LNCaP clone FGC (cell line): ENCODE data around the gene FLOT1.

Source experiments
- DNase-seq: peaks from one replicate; pipeline ENCODE4 v3.0.0-alpha.2; 2011; ENCODE audit warnings: low read depth
- H3K4me3 ChIP-seq: 2 replicates; pipeline ENCODE4 v1.5.1; 2011; ENCODE audit warnings: mild to moderate bottlenecking, low read depth, low read length, control low read depth
- CTCF ChIP-seq: IDR thresholded peaks from 2 replicates; pipeline ENCODE4 v1.5.1; 2012; ENCODE audit warnings: mild to moderate bottlenecking; ENCODE audit not compliant: control insufficient read depth, insufficient read depth; ENCODE audit errors: extremely low read depth

The FLOT1 gene

DNA sequence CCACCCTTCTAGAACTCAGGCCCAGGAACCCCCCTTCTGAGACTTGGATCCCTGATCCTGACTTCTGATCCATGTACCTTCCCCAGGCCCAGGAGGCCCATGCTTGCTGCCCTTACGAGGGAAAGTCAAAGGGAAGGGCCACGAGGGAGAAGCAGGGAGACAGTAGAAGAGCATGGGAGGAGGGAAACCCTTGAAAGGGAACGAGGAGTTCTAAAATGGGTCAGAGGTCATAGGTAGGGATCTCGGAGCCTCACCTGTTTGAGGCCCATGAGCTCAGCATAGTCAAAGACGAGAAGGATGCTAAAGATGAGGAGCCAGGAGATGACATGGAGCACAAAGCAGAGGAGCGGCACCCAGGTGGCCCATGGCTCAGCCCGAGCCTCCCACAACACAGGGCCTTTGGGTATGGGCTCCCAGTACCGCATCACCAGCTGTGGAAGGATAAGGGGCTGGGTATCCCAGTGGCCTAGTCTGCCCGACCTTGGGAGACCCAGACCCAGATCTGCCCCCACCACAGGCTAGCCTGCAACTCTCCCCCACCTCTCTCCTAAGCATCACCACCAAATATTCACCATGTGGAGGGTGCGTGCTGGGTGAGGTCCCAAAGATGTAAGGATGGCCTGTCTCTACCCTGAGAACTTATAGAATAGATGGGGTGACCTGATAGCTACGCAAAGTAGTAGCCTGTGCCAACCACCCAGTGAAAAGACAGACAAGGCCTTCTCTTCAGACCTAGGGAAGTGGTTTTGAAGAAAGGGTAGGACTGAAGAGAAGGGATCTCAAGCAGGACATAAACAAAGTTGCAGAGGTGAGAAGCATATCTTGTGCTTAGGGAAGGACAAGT is 53.2 kb downstream of the FLOT1 start:
- no peak for TF ChIP-seq CTCF
- no peak overlapping the region for H3K4me3 ChIP-seq
- no peak for DNase-seq

DNA sequence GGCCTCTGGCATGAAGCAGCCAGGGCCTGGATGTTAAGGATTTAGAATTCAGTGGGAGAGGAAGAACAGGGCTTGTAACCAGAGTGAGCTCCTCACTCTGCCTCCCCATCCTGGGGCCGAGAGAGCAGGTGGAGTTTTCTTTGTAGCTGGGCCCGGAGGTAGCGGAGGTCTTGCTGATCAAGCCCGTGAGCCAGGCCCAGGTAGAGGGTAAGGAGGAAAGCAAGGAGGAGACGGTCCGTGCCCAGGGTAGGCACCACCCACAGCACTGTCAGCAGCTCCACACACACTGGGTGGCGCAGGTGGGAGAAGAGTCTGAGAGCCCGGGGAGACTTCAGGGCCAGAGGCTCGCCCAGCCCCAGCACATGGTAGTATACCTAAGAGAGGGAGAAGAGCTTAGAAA is 53.9 kb downstream of the FLOT1 start:
- no peak for DNase-seq
- H3K4me3 ChIP-seq, result no peak overlapping the region
- no peak for TF ChIP-seq CTCF

GRCh38 chr6:30687659-30688431 is 54.6 kb downstream of the FLOT1 start:
- H3K4me3 ChIP-seq, result peak overlapping the region; percentile 71
- no peak for DNase-seq

GRCh38 chr6:30686908-30687658 is 55.4 kb downstream of the FLOT1 start:
- H3K4me3 ChIP-seq, result peak overlapping the region; percentile 71
- DNase-seq, result no peak
- no peak for TF ChIP-seq CTCF

More at GRCh38 chr6:30687659-30688431, 54.6 kb downstream of the FLOT1 start:
- no peak for TF ChIP-seq CTCF

DNA sequence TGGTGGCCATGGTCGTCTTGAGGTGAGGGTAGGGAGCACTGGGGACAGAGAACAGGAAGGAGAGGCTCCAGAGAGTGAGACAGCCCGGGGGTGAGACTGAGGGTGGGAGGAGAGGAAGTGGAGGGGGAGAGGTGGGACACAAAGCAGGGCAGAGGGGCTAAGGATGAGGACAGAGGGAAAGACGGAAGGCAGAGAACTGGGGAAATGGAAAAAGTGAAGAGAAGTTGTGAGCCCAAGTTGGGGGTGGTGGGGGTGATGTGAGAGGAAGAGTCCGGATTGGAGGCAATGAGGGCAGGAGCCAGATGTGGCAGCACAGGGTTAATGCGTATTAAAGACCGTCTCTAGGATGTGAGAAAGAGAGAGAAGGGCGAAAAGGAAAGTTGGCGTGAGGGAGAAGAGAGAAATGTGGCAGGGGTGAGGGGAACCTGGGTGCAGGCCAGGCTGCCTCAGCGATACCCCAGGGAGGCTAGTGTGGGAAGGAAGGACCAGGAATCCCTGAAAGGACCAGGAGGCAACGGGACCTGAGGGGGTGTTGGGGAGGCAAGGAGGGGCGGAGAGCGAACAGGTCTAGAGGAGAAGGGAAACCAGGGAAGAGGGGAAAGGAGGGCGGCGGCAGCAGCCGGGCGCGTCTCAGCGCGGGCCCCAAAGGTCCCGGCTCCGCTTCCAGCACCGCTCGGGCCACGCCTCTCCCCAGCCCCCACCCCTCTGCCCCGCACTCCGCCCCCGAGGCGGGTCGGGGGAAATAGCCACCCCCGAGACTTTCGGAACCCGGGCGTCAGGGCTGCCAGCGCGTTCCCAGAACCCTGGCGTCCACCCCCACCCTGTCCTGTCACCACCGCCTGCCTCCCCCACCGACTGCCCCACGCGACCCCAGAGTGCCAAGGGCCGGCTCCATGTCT is 56.2 kb downstream of the FLOT1 start, which contains the start of gene PPP1R18:
TSS of gene PPP1R18 (minus strand) at position 637 of the 899 bp plus-strand sequence. CDS start at position 10, 627 bp downstream.
- no peak for DNase-seq
- no peak for TF ChIP-seq CTCF
- H3K4me3 ChIP-seq, result peak within 1 kb of the TSS; percentile 71
